22Rv1 (cell line): Measurements from ENCODE around the gene PLG.
"Not testable (repeated sequence)": the region's sequence is repeated elsewhere in the genome, so short reads cannot be mapped to it uniquely, and the experiment has no call there.

Experiments
- H3K27ac ChIP-seq: fragments of 450-650 bp; 2 replicates; pipeline ENCODE4 v1.5.1; 2017
- ZFX ChIP-seq: fragments of 450-650 bp; IDR thresholded peaks from 2 replicates; pipeline ENCODE4 v1.6.1; 2017; ENCODE audit warnings: antibody characterized with exemption, borderline replicate concordance
- TF ChIP-seq, protein P1 (sequence below): fragments of 450-650 bp; IDR thresholded peaks from 2 replicates; pipeline ENCODE4 v1.5.1; 2017; ENCODE audit warnings: mild to moderate bottlenecking

Gene PLG

DNA sequence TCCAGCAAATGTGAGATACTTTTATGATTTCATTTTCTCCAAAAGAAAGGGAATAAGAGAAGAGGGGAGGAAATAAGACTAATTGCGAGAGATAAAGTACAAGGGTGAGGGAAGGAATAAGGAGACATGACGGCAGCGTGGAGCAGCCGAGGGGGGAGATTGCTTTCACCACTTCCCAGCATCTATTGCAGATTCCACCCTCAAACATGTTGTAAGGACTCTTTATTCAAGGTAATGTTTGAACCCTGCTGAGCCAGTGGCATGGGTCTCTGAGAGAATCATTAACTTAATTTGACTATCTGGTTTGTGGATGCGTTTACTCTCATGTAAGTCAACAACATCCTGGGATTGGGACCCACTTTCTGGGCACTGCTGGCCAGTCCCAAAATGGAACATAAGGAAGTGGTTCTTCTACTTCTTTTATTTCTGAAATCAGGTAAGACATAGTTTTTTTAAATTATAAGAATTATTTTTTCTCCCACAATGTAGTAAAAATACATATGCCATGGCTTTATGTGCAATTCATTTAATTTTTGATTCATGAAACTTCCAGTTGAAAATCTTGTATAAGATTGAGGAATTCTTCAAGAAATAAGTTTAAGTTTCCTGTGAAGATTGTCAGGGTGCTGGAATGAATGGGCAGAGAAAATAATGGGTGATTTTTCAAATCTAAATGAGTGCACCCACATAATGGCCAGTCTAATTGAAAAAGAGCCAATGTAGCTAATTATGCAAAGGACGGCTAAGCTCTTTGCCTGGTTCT, at the start of gene PLG:
Gene PLG, plus strand, starts transcription at position 327 of the 763 bp plus-strand sequence. Its CDS starts 61 bp downstream, at position 388.
- not testable (repeated sequence) for H3K27ac ChIP-seq

DNA sequence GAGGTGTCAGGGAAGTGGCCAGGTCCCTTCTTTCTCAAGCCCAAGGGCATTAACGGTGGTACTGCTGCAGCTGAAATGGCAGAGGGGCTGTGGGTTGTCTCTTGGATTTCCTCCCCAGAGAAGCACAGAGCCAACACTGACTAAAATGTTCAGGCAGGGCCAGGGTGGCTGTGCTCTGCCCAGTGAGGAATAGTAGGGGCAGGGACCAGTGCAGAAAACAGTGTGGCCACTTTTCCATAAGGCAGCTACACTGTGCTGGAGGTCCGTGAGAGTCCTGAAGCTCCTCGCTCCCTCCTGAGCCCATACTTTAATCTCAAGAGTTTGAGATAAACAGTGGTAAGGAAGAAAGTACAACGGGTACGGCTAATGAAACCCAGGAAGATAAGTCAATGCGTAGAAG, 42.5 kb upstream of the PLG start:
- TF ChIP-seq ZFX, result no peak
- TF ChIP-seq, protein P1, sequence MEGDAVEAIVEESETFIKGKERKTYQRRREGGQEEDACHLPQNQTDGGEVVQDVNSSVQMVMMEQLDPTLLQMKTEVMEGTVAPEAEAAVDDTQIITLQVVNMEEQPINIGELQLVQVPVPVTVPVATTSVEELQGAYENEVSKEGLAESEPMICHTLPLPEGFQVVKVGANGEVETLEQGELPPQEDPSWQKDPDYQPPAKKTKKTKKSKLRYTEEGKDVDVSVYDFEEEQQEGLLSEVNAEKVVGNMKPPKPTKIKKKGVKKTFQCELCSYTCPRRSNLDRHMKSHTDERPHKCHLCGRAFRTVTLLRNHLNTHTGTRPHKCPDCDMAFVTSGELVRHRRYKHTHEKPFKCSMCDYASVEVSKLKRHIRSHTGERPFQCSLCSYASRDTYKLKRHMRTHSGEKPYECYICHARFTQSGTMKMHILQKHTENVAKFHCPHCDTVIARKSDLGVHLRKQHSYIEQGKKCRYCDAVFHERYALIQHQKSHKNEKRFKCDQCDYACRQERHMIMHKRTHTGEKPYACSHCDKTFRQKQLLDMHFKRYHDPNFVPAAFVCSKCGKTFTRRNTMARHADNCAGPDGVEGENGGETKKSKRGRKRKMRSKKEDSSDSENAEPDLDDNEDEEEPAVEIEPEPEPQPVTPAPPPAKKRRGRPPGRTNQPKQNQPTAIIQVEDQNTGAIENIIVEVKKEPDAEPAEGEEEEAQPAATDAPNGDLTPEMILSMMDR, result no peak
- no peak overlapping the region for H3K27ac ChIP-seq

DNA sequence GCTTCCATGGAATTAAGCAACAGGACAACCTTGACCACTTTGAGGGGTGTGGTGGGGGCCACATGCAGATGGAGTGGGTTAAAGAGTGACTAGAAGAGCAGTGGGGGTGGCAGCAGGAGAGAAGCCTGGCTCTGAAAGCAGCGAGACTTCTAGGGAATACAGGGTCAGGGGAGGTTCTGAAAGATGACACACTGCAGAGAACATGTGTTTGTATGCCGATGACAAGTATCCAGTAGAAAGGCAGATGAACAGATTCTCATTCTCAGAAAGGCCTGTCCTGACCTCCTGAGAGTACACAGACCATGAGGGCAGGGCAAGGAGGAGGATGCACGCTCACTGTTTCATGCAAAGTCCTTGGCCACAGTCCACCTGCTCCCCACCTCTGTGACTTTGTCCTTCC, 40.8 kb upstream of the PLG start:
- TF ChIP-seq, protein P1, result no peak
- TF ChIP-seq ZFX, result no peak
- no peak overlapping the region for H3K27ac ChIP-seq

DNA sequence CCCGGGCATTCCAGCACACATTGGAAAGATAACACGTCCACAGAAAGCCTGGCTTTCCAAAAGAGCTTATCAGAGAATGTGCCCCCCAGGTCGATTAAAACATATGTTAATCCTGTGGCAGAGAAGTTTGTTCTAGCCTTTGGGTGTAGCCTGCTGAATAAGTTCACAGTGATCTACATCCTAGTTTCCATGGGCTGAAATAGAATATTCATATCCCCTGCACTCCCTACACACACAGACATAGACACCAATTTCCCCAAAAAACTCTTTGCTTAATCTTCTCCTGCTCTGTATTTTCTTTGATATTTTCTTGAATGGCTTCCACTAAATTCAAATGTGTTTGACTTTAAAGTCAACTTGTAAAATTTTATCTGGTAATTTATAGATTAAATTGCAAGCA, 39.6 kb upstream of the PLG start:
- no peak overlapping the region for H3K27ac ChIP-seq
- TF ChIP-seq, protein P1, result no peak
- no peak for TF ChIP-seq ZFX

GRCh38 chr6:160662842-160663241, 39.2 kb upstream of the PLG start:
- TF ChIP-seq, protein P1, result no peak
- no peak for TF ChIP-seq ZFX
- H3K27ac ChIP-seq, result no peak overlapping the region

DNA sequence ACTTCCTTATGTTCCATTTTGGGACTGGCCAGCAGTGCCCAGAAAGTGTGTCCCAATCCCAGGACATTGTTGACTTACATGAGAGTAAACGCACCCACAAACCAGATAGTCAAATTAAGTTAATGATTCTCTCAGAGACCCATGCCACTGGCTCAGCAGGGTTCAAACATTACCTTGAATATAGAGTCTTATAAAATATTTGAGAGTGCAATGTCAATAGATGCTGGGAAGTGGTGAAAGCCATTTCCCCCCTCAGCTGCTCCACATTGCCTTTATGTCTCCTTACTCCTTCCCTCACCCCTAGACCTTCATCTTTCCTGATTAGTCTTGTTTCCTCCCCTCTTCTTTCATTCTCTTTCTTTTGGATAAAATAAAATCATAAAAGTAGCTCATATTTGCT, 37.8 kb upstream of the PLG start, which contains the start of gene LPA:
Gene LPA, minus strand, starts transcription at position 78 of the 400 bp plus-strand sequence. Its CDS starts 61 bp downstream, at position 17.
- H3K27ac ChIP-seq, result not testable (repeated sequence)

GRCh38 chr6:160667639-160668481, 34.2 kb upstream of the PLG start:
- TF ChIP-seq, protein P1, result peak; percentile 78
- TF ChIP-seq ZFX, result no peak
- H3K27ac ChIP-seq, result no peak overlapping the region

GRCh38 chr6:160668589-160668988, 33.5 kb upstream of the PLG start:
- H3K27ac ChIP-seq, result no peak overlapping the region
- TF ChIP-seq, protein P1, result no peak

DNA sequence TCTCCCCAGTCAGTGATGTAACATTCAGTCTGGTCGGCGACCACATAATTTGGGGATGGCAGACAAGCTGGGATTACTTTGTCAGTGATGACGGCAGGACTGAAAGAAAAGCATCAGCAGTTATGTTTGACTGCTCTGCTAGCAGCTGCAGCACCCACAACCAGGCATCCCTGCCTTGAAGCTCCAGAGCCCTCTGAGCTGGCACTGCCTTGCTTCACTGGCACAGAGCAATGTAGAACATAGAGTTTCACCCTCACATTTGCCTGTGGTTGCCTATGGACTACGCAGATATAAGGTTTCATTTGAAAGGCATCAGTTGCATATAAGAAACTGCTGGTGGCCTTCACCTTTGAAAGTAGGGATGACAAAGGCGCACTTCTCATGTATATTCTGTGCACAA, 25.6 kb upstream of the PLG start:
- not testable (repeated sequence) for H3K27ac ChIP-seq
